Fibroblast of lung (primary cell): Measurements from ENCODE around the gene SLC2A1. TPM values are rescaled to one million over a fixed set of nuclear protein-coding genes. Genes with fewer than 3 reads are reported as not detected.

ENCODE experiments used
- DNase-seq, 2 donors: peaks; one replicate each; pipeline versions ENCODE4 v3.0.0 to v3.0.0-alpha.2; 2010; ENCODE audit warnings: low read depth in 2 of 2
- H2AFZ ChIP-seq: 2 replicates; pipeline ENCODE4 v1.5.1; 2012; ENCODE audit warnings: low read length, control low read depth, inconsistent platforms
- H3K27ac ChIP-seq: 2 replicates; pipeline ENCODE4 v1.5.1; 2011; ENCODE audit warnings: low read length, control low read depth; ENCODE audit not compliant: insufficient read depth
- H3K27me3 ChIP-seq: 2 replicates; pipeline ENCODE4 v1.5.1; 2011; ENCODE audit warnings: mild to moderate bottlenecking, low read length; ENCODE audit not compliant: control insufficient read depth, insufficient read depth
- H3K36me3 ChIP-seq: 2 replicates; pipeline ENCODE4 v1.5.1; 2011; ENCODE audit warnings: low read length; ENCODE audit not compliant: control insufficient read depth, insufficient read depth
- H3K4me1 ChIP-seq: 2 replicates; pipeline ENCODE4 v1.5.1; 2011; ENCODE audit warnings: low read length; ENCODE audit not compliant: control insufficient read depth, insufficient read depth; ENCODE audit errors: extremely low read depth
- H3K4me2 ChIP-seq: 2 replicates; pipeline ENCODE4 v1.5.1; 2011; ENCODE audit warnings: low read length, control low read depth; ENCODE audit not compliant: insufficient read depth; ENCODE audit errors: extremely low read depth
- H3K4me3 ChIP-seq, 4 experiments: fragments of 200-600 bp in 1 of 4; sonication (generic) in 1 of 4; replicated peaks in 1 of 4; 2 replicates each; pipeline ENCODE4 v1.5.1; 2011 to 2016; ENCODE audit warnings: low read length in 4 of 4, low read depth in 3 of 4, mild to moderate bottlenecking in 3 of 4, control low read depth in 2 of 4, inconsistent platforms in 1 of 4, mixed read lengths in 1 of 4; ENCODE audit not compliant: insufficient read depth in 1 of 4; ENCODE audit errors: control extremely low read depth in 1 of 4
- H3K79me2 ChIP-seq: 2 replicates; pipeline ENCODE4 v1.5.1; 2012; ENCODE audit warnings: mild to moderate bottlenecking, low read length, inconsistent platforms; ENCODE audit not compliant: control insufficient read depth, insufficient read depth
- H3K9ac ChIP-seq: 2 replicates; pipeline ENCODE4 v1.5.1; 2011; ENCODE audit warnings: mild to moderate bottlenecking, low read length, control low read depth; ENCODE audit not compliant: insufficient read depth
- H3K9me3 ChIP-seq: 2 replicates; pipeline ENCODE4 v1.5.1; 2012; ENCODE audit warnings: low read depth, low read length; ENCODE audit not compliant: control insufficient read depth, insufficient read depth
- H4K20me1 ChIP-seq: 2 replicates; pipeline ENCODE4 v1.5.1; 2011; ENCODE audit warnings: low read length; ENCODE audit not compliant: control insufficient read depth, insufficient read depth; ENCODE audit errors: extremely low read depth
- CTCF ChIP-seq, 2 donors: IDR thresholded peaks in 1 of 2; conservative IDR thresholded peaks in 1 of 2; 1 replicate in 1 of 2; 2 replicates in 1 of 2; pipeline ENCODE4 v1.5.1; 2011 to 2012; ENCODE audit warnings: low read length in 2 of 2, control low read depth in 1 of 2, inconsistent platforms in 1 of 2, low read depth in 1 of 2, mild to moderate bottlenecking in 1 of 2
- EZH2 ChIP-seq: IDR thresholded peaks from 2 replicates; pipeline ENCODE4 v1.5.1; 2012; ENCODE audit warnings: low read length, control low read depth, mild to moderate bottlenecking; ENCODE audit errors: missing control alignments
- polyA plus RNA-seq, 2 donors: library from polyadenylated mRNA; depleted of rRNA in 1 of 2; stranded (reverse) in 1 of 2; unstranded in 1 of 2; fragments of >200 nt; gene quantifications; 2 replicates each; pipeline ENCODE4 v1.2.1, GENCODE V29; 2011 to 2012; ENCODE audit warnings: missing spikeins in 1 of 2
- total RNA-seq: library from RNA; depleted of rRNA; stranded (reverse); fragments of >200 nt; gene quantifications from 2 replicates; pipeline ENCODE4 v1.2.1, GENCODE V29; 2014

Gene SLC2A1
- total and polyA plus RNA-seq, 2 donors (not counting 1 experiment from before 2014, with no cell fraction given), result 29.9 to 56.5 TPM

GRCh38 chr1:42964044-42964812, 5.6 kb upstream of the SLC2A1 start:
- Histone ChIP-seq H3K9me3 (no peaks in the 10 kb centered on the region), H3K36me3 (no peaks in the 10 kb centered on the region), H3K27me3 (no peaks in the 10 kb centered on the region), H3K4me2 (no peak overlapping the region), H3K4me1 (peaks cover 15% of the 10 kb centered on the region), H2AFZ (no peak overlapping the region), H3K4me3 (no peak overlapping the region), H3K27ac (peak overlapping the region; percentile 55), H4K20me1 (no peaks in the 10 kb centered on the region), H3K79me2 (no peaks in the 10 kb centered on the region), H3K9ac (no peak overlapping the region)
- no peak for TF ChIP-seq EZH2
- no peak for TF ChIP-seq CTCF (conservative IDR thresholded peaks at IDR 0.05 in 1 of 2, IDR thresholded peaks at IDR 0.05 in 1 of 2; ENCODE audit: low read depth in 1 of 2, low read length in 2 of 2)
- no peak for DNase-seq

- H3K4me3 ChIP-seq, result no peak overlapping the region
- no peak for TF ChIP-seq EZH2
- no peak for TF ChIP-seq CTCF (conservative IDR thresholded peaks at IDR 0.05 in 1 of 2, IDR thresholded peaks at IDR 0.05 in 1 of 2; ENCODE audit: low read depth in 1 of 2, low read length in 2 of 2)
- H3K9ac ChIP-seq, result no peak overlapping the region
- H3K36me3 ChIP-seq, result no peaks in the 10 kb centered on the region
- peaks cover 15% of the 10 kb centered on the region for H3K4me1 ChIP-seq
- DNase-seq, result peak; percentile 87 to 95
- H3K27ac ChIP-seq, result peak overlapping the region; percentile 55
- no peak overlapping the region for H2AFZ ChIP-seq
- peaks cover 1% of the 10 kb centered on the region for H3K79me2 ChIP-seq
- no peaks in the 10 kb centered on the region for H3K9me3 ChIP-seq
- H3K4me2 ChIP-seq, result peak overlapping the region; percentile 78
- no peaks in the 10 kb centered on the region for H4K20me1 ChIP-seq
- H3K27me3 ChIP-seq, result no peaks in the 10 kb centered on the region
Measured at GRCh38 chr1:42963378-42964043, 4.8 kb upstream of the SLC2A1 start.

GRCh38 chr1:42962641-42963377, 4.1 kb upstream of the SLC2A1 start:
- no peak overlapping the region for H3K9ac ChIP-seq
- H3K9me3 ChIP-seq, result no peaks in the 10 kb centered on the region
- peaks cover 8% of the 10 kb centered on the region for H3K79me2 ChIP-seq
- TF ChIP-seq EZH2, result no peak
- TF ChIP-seq CTCF (conservative IDR thresholded peaks at IDR 0.05 in 1 of 2, IDR thresholded peaks at IDR 0.05 in 1 of 2; ENCODE audit: low read depth in 1 of 2, low read length in 2 of 2), result no peak
- DNase-seq, result peak; percentile 70 to 76
- no peak overlapping the region for H2AFZ ChIP-seq
- peak overlapping the region; percentile 78 for H3K4me2 ChIP-seq
- H3K36me3 ChIP-seq, result no peaks in the 10 kb centered on the region
- H3K4me1 ChIP-seq, result peaks cover 15% of the 10 kb centered on the region
- no peak overlapping the region for H3K4me3 ChIP-seq
- H3K27ac ChIP-seq, result peak overlapping the region; percentile 55
- H3K27me3 ChIP-seq, result no peaks in the 10 kb centered on the region
- no peaks in the 10 kb centered on the region for H4K20me1 ChIP-seq
